ENCODE measurements around the gene HHAT.

HHAT gene

GRCh38 chr1:210531475-210532222 lies 202.9 kb downstream of the HHAT start:
- no peak for TF ChIP-seq CTCF (IDR thresholded peaks at IDR 0.05; ENCODE audit: unreplicated experiment in 3 of 3)
- Mint-ChIP-seq H3K27ac (no peak overlapping the region), H3K4me3 (no peak overlapping the region), H3K36me3 (ENCODE audit: low read depth) (no peaks in the 10 kb centered on the region), H3K4me1 (peaks cover 18% of the 10 kb centered on the region), H3K27me3 (ENCODE audit: low read depth) (no peaks in the 10 kb centered on the region), H3K9me3 (no peaks in the 10 kb centered on the region)

- no peaks in the 10 kb centered on the region for H3K9me3 Mint-ChIP-seq
- no peak overlapping the region for H3K27ac Mint-ChIP-seq
- peaks cover 20% of the 10 kb centered on the region for H3K4me1 Mint-ChIP-seq
- no peaks in the 10 kb centered on the region for H3K27me3 Mint-ChIP-seq (ENCODE audit: low read depth)
- no peak overlapping the region for H3K4me3 Mint-ChIP-seq
- no peaks in the 10 kb centered on the region for H3K36me3 Mint-ChIP-seq (ENCODE audit: low read depth)
- no peak for TF ChIP-seq CTCF (IDR thresholded peaks at IDR 0.05; ENCODE audit: unreplicated experiment in 3 of 3)
Observed at GRCh38 chr1:210532223-210532598, 203.5 kb downstream of the HHAT start.

- no peak for TF ChIP-seq CTCF (IDR thresholded peaks at IDR 0.05; ENCODE audit: unreplicated experiment in 3 of 3)
- Mint-ChIP-seq H3K36me3 (ENCODE audit: low read depth) (no peaks in the 10 kb centered on the region), H3K4me1 (peaks cover 20% of the 10 kb centered on the region), H3K27me3 (ENCODE audit: low read depth) (no peaks in the 10 kb centered on the region), H3K4me3 (no peak overlapping the region), H3K27ac (no peak overlapping the region), H3K9me3 (no peaks in the 10 kb centered on the region)
Observed at GRCh38 chr1:210535761-210536160, 207.1 kb downstream of the HHAT start.

GRCh38 chr1:210536254-210536961 lies 207.7 kb downstream of the HHAT start:
- H3K27ac Mint-ChIP-seq = peak overlapping the region in 1 of 3 experiments; percentile 35
- TF ChIP-seq CTCF (IDR thresholded peaks at IDR 0.05; ENCODE audit: unreplicated experiment in 3 of 3) = no peak
- no peaks in the 10 kb centered on the region for H3K9me3 Mint-ChIP-seq
- H3K27me3 Mint-ChIP-seq (ENCODE audit: low read depth) = no peaks in the 10 kb centered on the region
- no peak overlapping the region for H3K4me3 Mint-ChIP-seq
- H3K4me1 Mint-ChIP-seq = peaks cover 20% of the 10 kb centered on the region
- H3K36me3 Mint-ChIP-seq (ENCODE audit: low read depth) = no peaks in the 10 kb centered on the region

- Mint-ChIP-seq H3K27me3 (ENCODE audit: low read depth) (no peaks in the 10 kb centered on the region), H3K4me3 (no peak overlapping the region), H3K27ac (no peak overlapping the region), H3K36me3 (ENCODE audit: low read depth) (no peaks in the 10 kb centered on the region), H3K9me3 (no peaks in the 10 kb centered on the region), H3K4me1 (peaks cover 12% of the 10 kb centered on the region)
- no peak for TF ChIP-seq CTCF (IDR thresholded peaks at IDR 0.05; ENCODE audit: unreplicated experiment in 3 of 3)
Observed at GRCh38 chr1:210540288-210540687, 211.6 kb downstream of the HHAT start.
